DOHH2 (cell line): ENCODE results near the gene BBX.

ENCODE experiments used
- CTCF ChIP-seq: fragments of 200-600 bp; sonication (generic); IDR thresholded peaks from one replicate; pipeline ENCODE4 v1.5.1; 2014; ENCODE audit warnings: antibody characterized with exemption, mild to moderate bottlenecking, low read depth, low read length; ENCODE audit not compliant: poor library complexity, severe bottlenecking
- EZH2phosphoT487 ChIP-seq: fragments of 200-600 bp; sonication (generic); IDR thresholded peaks from 2 replicates; pipeline ENCODE4 v1.6.1; 2017; ENCODE audit warnings: borderline replicate concordance, mild to moderate bottlenecking, antibody characterized with exemption, low read length, moderate library complexity, mixed read lengths

DNA sequence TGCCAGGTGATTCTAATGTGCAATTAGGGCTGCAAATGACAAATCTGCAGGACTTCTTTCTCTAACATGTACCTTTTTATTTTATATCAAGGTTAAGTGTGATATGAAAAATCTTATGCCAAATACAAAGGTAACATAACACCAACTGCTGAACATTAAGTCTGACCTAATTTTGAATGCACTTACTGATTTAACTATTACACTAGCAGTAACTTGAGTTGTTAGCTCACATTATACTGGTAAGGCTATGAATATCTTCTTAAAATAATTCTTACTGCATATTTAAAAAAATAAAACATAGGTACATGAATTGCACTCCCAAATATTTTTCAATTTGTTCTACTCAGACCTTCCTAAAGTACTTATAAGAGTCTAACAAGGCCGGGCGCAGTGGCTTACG lies 308.8 kb downstream of the BBX start:
- TF ChIP-seq CTCF (no peak), EZH2phosphoT487 (no peak)
